Panc1 (cell line): ENCODE results near the gene ITGA3.

Experiments used
- POLR2AphosphoS5 ChIP-seq: IDR thresholded peaks from 2 replicates; pipeline ENCODE4 v1.6.1; 2012; ENCODE audit warnings: mild to moderate bottlenecking, low read depth, low read length, moderate library complexity
- SIN3A ChIP-seq: IDR thresholded peaks from 2 replicates; pipeline ENCODE4 v1.6.1; 2012; ENCODE audit warnings: low read depth, mild to moderate bottlenecking, low read length, moderate library complexity, borderline replicate concordance; ENCODE audit not compliant: insufficient read depth
- TCF7L2 ChIP-seq: IDR thresholded peaks from 2 replicates; pipeline ENCODE4 v1.6.1; 2011; ENCODE audit warnings: mild to moderate bottlenecking, low read depth, low read length, inconsistent platforms
- TF ChIP-seq, protein P1 (sequence below): fragments of 450-650 bp; IDR thresholded peaks from 2 replicates; pipeline ENCODE4 v1.5.1; 2017; ENCODE audit warnings: mild to moderate bottlenecking
- TF ChIP-seq, protein P2 (sequence below), 2 experiments: IDR thresholded peaks; 2 replicates each; pipeline ENCODE4 v1.6.1; 2011 to 2012; ENCODE audit warnings: low read depth in 2 of 2, control low read depth in 1 of 2, low read length in 1 of 2, mild to moderate bottlenecking in 1 of 2, moderate library complexity in 1 of 2; ENCODE audit not compliant: insufficient read depth in 1 of 2

DNA sequence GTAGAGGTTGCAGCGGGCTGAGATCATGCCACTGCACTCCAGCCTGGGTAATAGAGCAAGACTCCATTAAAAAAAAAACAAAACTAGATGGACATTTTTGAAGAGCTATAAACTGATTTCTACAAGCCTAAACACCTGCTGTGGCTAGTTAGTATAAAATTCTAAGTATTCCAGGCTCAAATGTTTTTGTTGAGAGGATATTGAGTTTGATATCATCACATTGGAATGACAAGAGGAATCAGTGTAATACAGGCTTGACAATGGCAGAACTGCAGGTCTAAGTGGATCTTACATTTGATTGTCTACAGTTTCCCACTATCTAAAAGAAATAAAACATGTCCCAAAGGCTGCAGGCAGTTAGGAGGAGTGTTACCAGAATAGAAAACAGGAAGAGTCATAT, 37.0 kb upstream of the ITGA3 start:
- TF ChIP-seq, protein P1, sequence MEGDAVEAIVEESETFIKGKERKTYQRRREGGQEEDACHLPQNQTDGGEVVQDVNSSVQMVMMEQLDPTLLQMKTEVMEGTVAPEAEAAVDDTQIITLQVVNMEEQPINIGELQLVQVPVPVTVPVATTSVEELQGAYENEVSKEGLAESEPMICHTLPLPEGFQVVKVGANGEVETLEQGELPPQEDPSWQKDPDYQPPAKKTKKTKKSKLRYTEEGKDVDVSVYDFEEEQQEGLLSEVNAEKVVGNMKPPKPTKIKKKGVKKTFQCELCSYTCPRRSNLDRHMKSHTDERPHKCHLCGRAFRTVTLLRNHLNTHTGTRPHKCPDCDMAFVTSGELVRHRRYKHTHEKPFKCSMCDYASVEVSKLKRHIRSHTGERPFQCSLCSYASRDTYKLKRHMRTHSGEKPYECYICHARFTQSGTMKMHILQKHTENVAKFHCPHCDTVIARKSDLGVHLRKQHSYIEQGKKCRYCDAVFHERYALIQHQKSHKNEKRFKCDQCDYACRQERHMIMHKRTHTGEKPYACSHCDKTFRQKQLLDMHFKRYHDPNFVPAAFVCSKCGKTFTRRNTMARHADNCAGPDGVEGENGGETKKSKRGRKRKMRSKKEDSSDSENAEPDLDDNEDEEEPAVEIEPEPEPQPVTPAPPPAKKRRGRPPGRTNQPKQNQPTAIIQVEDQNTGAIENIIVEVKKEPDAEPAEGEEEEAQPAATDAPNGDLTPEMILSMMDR: no peak
- no peak for TF ChIP-seq TCF7L2
- TF ChIP-seq POLR2AphosphoS5: no peak
- TF ChIP-seq, protein P2, sequence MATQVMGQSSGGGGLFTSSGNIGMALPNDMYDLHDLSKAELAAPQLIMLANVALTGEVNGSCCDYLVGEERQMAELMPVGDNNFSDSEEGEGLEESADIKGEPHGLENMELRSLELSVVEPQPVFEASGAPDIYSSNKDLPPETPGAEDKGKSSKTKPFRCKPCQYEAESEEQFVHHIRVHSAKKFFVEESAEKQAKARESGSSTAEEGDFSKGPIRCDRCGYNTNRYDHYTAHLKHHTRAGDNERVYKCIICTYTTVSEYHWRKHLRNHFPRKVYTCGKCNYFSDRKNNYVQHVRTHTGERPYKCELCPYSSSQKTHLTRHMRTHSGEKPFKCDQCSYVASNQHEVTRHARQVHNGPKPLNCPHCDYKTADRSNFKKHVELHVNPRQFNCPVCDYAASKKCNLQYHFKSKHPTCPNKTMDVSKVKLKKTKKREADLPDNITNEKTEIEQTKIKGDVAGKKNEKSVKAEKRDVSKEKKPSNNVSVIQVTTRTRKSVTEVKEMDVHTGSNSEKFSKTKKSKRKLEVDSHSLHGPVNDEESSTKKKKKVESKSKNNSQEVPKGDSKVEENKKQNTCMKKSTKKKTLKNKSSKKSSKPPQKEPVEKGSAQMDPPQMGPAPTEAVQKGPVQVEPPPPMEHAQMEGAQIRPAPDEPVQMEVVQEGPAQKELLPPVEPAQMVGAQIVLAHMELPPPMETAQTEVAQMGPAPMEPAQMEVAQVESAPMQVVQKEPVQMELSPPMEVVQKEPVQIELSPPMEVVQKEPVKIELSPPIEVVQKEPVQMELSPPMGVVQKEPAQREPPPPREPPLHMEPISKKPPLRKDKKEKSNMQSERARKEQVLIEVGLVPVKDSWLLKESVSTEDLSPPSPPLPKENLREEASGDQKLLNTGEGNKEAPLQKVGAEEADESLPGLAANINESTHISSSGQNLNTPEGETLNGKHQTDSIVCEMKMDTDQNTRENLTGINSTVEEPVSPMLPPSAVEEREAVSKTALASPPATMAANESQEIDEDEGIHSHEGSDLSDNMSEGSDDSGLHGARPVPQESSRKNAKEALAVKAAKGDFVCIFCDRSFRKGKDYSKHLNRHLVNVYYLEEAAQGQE (IDR thresholded peaks at IDR 0.05; ENCODE audit: insufficient read depth in 1 of 2, low read depth in 2 of 2, low read length in 1 of 2): no peak
- no peak for TF ChIP-seq SIN3A
